GM18502 (cell line): Measurements from ENCODE around the gene SMARCA2.

Experiments used
- ATAC-seq: cut with Tn5 transposase; IDR thresholded peaks from one replicate; pipeline ENCODE4 v1.9.1; 2021; ENCODE audit warnings: mild to moderate bottlenecking; ENCODE audit not compliant: unreplicated experiment, poor library complexity

Gene SMARCA2

DNA sequence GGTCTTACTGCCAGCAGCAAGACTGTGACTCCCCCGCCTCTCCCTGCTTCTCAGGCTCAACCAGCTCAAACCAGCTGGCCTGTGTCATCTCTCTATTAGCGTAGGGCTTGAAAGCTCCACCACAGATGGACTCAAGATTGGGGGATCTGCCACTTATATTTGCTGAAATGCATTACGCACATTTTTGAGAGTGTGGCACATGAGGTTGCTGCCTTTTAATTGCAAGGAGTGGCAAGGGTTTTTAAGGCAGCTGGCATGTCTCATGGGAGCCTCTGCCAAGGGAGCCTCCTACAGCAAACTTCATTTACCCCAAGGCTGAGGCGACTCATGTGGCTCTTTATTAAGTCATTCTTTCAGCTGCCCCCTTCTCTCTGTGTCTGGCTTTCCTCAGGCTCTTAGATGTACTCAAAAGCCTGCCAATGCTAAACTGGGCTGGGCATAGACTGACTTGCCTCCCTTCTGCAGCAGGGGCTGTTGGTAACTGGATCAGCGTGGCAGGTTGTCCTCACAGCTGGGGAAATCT is 219.3 kb downstream of the SMARCA2 start:
- ATAC-seq, result no peak

DNA sequence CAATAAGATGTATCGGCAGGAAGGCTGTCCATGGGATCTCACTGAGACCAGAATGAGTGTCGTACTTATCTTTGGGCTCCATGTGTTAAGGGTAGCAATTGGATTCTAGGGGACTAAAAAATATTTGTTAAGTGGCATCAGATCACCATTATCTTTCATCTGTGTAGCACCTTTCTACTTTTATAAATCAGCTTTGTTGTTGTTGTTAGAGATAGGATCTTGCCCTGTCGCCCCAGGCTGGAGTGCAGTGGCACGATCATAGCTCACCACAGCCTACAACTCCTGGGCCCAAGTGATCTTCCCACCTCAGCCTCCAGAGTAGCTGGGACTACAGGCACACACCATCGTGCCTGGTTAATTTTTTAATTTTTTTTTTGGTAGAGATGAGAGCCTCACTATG is 220.5 kb downstream of the SMARCA2 start:
- ATAC-seq, result no peak

DNA sequence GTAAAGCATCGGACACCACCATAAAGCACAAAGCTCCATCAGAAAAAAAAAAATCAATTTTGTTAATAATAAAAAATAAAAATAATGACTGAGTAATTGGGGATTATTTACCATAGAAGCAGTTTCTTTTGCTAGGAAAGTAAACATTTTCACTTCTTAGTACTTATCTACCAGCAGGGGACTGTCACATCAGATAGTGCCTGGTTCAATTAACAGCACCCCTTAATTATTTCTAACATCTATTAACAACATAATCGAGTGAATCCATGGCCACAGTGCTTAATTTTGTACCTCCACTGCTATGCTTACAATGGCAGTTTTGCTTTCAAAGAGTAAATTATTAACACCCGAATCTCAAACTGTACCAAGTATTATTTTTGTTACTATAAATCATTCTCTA is 221.7 kb downstream of the SMARCA2 start:
- no peak for ATAC-seq

DNA sequence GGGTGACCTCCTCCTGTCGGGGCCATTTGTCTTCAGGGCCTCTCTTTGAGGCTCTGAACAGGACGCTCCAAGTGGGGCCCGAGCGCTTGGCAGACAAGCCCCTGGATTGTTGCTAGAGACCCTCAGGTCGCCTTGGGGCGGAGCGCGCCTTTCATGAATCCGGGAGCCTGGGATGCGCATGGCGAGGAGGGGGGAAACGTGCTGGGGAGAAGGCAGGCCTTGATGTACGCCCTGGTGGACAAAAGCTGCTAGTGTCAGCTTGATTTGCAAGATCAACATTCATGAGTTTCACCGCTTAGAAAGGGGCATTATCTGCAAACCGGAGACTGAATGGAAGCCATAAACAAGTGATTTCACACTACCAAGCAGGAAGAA is 226.3 kb downstream of the SMARCA2 start:
- ATAC-seq, result peak; percentile 25

DNA sequence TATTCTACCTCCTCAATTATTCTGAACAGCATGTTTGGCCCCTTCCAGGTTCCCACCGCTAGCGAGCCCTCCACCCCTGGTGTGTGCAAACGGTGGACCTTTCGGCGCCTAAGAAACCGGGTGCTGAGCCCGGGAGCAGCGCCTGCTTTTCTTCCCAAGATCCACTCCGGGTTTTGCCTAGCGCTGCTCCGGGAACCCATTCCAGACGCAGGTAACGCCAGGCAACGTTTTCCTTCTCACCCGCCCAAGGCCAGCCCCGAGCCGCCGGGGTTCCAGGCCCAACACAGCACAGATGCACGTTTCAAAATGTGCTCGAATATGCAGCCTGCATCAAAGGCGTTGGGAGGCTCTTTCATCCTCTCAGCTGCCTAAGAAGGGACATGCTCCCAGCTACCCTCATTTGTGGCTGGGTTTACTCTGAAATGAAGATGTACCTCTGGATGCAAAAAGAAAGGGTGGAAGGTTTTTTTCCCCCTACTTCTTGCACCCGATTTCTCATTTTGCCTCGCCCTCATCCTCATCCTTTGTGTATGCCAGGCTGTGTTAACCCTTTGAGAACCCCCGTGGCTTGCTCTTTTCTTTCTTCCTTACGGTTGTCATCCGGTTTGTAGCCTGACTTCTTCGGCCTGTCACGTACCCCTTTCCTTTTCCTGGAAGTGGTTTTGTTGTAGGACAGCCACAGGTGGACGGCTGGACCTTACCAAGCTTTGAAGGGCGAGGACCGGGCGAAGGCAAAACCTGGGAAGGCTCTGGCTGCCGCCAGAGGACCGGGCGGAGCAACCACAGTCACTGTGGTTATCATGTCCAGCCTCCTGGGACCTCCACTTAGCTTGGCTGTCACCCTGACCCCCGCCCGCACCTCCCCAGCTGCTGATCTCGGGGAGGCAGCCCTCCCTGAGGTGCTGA is 226.9 kb downstream of the SMARCA2 start:
- peak; percentile 96 for ATAC-seq

DNA sequence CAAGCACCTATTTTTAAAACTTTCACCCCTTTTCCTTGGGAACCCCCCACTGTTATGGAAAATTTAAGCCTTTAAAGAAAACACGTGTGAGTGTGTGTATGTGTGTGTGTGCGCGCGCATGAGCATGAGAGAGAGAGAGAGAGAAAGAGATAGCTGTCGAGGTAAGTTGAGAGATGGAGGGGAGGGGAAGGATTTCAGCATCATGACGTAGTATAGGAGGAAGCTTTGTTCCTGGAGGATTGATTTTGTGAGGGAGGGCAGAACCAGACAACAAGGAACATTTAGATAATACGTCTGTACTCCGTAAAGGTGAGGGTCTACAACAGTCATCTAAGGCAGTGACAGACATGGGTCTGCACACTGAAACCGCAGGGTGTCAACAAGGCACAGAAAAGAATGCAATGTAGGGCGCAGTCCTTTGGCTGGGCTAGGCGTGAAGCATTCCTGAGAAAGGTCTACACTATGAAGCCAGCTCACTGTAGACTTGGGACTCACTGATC is 227.7 kb downstream of the SMARCA2 start:
- no peak for ATAC-seq
